Fibroblast of skin of back (primary cell): ENCODE measurements around the gene FYB1.
A peak's percentile ranks its signal among the peaks of the same experiment; 100 is the strongest.
"Not testable (repeated sequence)": the region's sequence is repeated elsewhere in the genome, so short reads cannot be mapped to it uniquely, and the experiment has no call there.

Experiments used
- DNase-seq: peaks from one replicate; pipeline ENCODE4 v3.0.0-alpha.2; 2013

The FYB1 gene

DNA sequence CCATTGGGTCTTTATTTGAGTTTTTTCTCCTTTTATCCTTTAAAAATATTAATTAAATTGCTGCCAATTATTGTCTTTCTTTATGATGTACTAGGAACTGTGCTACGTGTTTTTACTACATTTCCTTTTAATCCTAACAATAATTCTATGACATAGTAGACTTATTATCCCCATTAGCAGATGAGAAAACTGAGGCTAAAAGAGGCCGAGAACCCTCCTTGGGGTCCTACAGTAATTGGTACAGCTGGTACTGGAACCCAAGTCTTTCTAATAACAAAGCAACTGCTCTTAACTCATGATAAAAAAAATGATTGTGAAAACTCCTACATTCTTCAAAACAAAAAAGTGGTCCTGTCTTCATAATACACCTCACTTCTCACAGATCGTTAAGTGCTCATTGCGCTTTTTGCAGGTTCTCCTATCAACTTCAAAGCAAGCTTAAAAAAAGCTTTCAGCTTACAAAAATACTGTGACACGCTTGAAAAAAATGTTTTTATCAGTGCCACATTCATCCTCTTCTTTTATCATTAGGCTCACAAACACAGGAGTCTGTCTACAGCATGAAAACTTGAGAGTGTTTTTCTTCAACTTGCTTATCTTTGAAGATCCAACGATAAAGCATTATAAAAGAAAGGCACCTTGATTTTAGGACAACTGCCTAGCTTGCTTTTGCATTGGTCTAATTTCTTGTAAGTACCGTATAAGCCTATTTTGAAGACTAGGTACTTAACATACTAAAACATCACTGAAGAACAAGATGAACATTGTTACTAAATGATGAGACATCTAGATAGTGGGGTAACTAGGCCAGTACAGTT lies 32.4 kb downstream of the FYB1 start:
- DNase-seq: no peak

- no peak for DNase-seq
Observed at GRCh38 chr5:39186289-39186688, 33.1 kb downstream of the FYB1 start.

DNA sequence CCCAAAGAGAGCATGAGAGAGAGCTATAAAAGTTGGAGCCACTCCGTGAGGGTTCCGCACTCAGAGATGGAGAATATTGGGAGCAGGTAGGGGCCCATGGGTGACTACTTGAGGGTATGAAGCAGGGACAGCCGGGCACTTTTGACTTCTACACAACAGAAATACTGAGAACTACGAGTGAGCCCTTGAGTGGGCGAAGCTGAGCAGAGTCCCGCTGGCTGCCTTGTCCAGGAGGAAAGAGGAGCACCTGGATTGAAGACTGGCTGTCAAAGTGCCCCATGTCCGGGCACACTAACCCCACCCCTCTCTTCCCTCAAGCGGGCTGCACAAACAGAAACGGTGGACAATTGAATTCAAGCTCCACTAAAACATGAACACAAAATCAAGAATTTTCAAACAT lies 33.6 kb downstream of the FYB1 start:
- no peak for DNase-seq

- DNase-seq: not testable (repeated sequence)
Observed at GRCh38 chr5:39179561-39179960, 39.8 kb downstream of the FYB1 start.

GRCh38 chr5:39178861-39179260 lies 40.5 kb downstream of the FYB1 start:
- no peak for DNase-seq

GRCh38 chr5:39178171-39178570 lies 41.2 kb downstream of the FYB1 start:
- DNase-seq: no peak

GRCh38 chr5:39177631-39177964 lies 41.8 kb downstream of the FYB1 start:
- no peak for DNase-seq

- no peak for DNase-seq
Observed at GRCh38 chr5:39176759-39177630, 42.4 kb downstream of the FYB1 start.

DNA sequence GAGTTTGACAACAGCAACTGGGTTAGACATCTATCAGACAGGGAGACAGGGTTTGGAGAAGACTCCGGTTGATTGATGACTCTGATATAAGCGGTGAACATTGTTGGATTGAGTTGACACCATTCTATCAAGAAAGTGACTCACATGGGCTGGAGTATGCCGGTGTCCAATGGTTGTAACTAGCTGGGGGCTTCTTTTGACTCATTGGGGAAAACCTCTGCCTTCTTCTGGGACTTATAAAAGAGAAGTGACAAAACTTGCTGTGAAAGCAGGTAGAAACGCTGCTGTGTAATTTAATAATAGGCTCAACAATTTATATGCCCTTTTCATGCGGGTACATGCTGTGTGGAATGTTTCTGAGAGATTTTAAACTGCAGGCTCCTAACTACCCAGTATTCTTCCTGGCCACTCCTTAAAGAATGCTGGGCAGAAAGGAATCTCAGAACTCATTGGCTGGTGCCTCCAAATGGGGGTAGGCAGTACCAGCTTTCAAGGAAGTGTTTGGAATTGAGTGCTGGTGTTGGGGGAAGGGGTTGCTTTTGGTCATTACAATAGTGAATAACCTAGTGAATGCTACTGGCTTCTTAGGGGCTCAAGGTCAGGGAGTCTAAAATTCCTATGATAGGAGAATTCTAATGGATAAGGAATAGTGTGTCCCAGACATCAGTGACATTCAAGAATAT lies 43.9 kb downstream of the FYB1 start:
- no peak for DNase-seq

DNA sequence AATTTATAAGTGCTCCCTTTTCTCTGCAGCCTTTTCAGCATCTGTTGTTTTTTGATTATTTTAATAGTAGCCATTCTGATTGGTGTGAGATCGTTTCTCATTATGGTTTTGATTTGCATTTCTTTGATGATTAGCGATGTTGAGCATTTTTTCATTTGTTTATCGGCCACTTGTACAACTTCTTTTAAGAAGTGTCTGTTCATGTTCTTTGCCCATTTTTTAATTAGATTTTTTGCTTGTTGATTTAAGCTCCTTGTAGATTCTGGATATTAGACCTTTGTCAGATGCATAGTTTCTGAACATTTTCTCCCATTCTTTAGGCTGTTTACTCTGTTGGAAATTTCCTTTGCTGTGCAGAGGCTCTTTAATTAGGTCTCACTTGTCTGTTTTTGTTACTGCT lies 46.3 kb downstream of the FYB1 start:
- DNase-seq: no peak

GRCh38 chr5:39172593-39172992 lies 46.8 kb downstream of the FYB1 start:
- DNase-seq: no peak

DNA sequence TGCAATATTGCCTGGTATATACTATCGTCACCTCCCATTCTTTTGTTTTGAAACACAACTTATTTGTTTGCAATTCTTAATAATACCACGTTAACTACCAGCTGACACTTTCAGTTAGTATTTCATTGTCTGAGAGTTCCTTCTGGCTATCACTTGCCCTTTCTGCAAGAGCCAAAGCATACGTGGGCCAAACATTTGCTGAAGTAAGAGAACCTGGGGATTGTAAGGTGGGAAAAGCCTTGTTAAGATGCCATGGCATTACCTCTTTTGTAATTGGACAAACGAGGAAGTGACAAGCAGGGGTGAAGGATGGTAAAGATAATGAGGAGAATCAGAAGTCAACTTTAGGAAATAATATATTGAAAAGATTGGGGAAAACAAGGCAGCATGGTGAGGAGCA lies 47.7 kb downstream of the FYB1 start:
- no peak for DNase-seq

GRCh38 chr5:39169081-39169480 lies 50.3 kb downstream of the FYB1 start:
- peak; percentile 57 for DNase-seq

DNA sequence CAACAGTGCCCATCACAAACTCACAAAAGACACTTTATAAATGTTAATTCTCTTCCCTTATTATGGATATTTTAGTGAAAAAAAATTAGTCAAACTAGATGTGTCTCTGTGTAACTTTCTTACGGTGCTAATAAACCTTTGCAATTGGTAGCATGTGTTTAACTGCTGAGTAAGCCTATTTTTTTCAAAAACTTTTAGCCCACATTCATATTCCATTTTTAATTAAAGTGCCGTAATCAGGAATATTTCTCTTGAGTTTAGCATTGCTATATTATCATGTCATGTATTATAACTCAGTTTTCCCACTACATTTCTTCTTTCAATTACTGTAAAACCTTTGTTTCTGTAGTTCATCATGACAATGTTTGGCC lies 51.4 kb downstream of the FYB1 start:
- DNase-seq: no peak

DNA sequence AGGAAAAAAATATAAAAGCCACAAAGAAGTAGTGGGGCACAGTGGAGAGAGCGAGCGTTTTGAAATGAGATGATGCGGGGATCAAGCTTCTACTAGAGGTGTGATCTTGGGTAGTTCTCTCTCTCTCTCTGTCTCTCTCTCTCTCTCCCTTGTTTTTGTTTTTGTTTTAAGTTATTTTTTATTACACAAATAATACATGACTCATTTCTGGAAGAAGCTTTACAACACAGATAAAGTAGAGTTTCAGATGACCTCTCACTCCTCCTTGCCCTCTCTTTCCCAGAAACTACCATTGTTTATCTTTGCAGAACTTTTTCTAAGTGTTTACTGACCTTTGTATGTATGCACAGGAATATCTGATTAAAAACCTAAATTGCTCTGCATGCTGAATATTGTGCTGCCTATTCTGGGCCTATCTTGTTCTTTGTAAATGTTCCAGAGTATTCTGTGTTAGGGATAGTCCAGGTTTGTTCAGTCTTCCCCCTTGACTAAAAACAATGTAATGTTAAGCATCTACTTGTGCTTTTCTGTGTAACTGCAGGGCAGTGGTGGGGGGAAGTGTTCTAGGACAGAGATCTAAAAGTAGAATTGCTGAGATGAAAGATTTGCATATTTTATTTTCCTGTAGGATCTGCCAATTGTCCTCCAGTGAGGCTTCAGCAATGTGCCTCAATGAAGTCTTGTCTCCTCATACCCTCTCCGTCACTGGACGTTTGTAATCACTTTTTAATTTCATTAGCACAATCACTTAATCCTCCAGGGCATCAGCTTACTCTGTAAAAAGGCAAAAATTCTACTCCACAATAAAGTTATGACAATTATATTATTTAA lies 52.0 kb downstream of the FYB1 start:
- no peak for DNase-seq

DNA sequence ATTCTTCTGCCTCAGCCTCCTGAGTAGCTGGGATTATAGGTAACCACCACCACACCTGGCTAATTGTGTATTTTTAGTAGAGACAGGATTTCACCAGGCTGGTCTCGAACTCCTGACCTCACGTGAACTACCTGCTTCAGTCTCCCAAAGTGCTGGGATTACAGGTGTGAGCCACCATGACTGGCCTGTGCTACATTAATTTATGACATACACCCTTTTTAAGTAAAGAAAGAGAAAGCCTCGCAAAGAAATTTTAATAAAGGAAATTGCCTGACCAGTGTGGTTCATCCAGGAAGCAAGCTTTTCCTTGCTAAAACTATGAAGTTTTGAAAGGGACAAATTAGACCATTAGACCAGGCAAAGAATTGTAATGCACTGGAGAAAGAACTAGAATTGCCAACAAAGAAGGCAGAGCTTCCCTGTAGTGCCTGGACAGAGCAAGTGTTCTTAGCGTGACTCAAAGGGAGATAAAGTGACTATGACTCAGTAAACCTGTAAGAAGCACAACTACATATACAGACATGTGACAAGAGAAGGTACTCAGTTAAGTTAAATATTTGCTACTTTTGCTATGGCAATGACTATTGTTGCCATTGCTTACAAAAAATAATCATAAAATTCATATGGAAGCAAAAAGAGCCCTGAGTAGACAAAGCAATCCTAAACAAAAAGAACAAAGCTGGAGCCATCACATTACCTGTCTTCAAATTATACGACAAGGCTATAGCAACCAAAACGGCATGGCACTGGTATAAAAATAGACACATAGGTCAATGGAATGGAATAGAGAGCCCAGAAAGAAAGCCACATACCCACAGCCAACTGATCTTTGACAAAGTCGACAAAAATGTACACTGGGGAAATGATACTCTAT lies 54.6 kb downstream of the FYB1 start:
- no peak for DNase-seq

DNA sequence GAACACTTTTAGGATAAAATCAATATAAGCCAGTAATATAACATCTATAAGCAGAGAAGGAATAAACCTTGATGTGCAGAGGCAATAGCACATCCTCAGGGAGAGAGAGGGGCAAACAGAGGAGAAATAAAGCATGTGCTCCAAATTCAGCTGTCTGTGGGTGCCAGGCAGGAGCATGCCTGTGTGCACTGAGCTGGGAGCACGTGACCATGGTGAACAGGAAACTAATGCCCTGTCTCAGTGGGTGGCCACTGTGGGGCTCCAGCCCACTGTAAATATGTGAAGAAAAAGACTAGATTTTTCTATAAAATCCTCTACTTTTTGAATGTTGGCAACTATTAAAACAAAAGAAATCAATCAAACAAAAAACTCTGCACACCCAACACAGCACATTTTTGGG lies 55.3 kb downstream of the FYB1 start:
- DNase-seq: no peak

DNA sequence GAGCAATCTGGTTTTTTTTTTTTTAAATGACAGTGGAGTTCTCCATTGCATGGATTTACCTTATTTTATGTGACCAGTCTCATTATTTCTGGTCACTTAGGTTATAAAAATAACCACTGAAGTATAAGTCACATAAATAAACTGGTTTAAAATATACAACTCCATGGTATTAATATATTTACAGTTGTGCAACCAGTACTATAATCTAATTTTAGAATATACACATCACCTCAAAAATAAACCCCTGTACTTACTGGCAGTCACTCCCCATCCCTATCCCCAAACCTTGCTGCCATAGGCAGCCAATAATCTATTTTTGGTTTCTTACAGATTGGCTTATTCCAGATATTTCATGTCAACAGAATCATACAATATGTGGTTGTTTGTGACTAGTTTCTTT lies 57.8 kb downstream of the FYB1 start:
- DNase-seq: no peak

DNA sequence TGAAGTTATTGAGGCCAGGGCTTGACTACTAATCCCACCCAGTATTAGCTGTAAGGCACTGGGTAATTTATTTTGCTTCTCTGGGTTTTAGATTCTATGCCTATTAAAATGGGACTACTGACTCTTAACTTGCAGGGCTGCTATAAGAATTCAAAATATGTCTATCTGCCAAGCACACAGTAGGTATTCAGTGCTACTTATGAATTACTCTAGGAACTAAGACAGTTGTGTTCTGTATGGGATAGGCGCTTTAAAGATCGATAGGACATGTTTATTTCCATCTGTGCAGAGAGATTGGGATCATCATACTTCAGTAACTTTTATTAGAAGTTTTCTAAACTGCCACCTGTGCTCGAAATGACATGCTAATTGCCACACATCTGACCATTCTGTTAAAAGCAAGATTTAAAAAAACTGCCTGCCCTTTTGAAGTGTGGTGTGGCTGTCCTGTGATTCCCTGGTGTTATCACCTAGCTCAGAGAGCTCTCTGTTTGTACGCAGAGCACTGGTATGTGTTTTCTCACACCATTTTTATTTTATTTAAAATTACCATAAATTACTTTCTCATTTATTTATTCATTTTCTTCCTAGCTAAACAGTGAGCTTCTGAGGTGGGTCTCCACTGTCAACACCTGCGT lies 58.7 kb downstream of the FYB1 start:
- DNase-seq: no peak

DNA sequence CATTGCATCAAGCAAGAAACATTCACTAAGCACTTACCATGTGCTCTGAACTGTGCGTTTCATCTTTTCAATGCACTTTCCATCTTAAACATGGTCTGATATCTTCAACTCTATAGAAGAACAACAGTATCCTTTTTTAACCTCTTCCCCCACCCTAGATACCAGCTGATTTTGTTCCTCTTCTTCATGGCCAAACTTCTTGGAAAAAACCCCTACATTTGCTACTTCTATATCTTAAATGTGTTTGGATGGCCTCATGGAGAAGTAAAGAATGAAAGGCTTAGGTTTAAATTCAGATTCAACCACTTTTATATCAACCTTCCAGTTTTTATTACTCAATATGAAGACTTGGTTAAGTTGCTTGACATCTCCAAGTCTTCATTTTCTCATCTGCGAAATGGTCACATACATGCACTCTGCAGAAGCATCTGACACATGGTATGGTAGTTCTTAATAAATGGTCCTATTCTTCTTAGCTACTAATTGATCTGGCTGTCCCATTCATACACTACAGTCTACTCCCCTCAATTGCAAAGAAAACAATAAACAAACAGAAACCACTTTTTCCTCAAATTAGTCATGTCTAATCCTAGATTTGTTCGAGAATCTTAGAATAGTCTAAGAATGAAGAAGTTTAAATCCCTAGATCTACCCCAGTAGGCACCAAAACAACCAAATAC lies 59.4 kb downstream of the FYB1 start:
- no peak for DNase-seq
